NOMO-1 (cell line): Measurements from ENCODE around the gene CACNA1A.

Experiments
- DNase-seq, 2 experiments: peaks; one replicate each; lab custom pipeline; 2025; ENCODE audit not compliant: unreplicated experiment in 2 of 2; lab: John Stamatoyannopoulos, UW

CACNA1A gene

GRCh38 chr19:13493516-13494310 is 12.6 kb downstream of the CACNA1A start:
- no peak for DNase-seq

GRCh38 chr19:13492128-13492527 is 14.2 kb downstream of the CACNA1A start:
- DNase-seq: no peak

GRCh38 chr19:13487985-13488384 is 18.3 kb downstream of the CACNA1A start:
- no peak for DNase-seq

GRCh38 chr19:13484166-13484565 is 22.1 kb downstream of the CACNA1A start:
- DNase-seq: no peak

DNA sequence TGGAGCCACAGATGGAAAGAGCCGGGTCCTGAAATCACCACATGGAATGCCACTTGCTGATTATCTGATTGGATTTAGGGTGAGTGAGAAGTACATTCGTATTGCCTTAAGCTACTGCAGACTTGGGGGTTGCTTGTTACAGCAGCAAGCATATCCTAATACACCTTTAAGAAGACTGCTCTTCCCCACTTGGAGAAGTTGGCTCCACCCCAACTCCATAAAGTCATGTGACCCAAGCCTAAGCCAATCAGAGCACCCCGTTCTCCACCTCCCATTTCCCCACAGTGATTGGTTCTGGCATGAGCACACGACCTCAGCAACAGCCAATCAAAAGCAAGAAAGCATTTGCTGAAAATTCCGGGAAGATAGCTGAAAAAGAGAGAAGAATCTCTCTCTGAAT is 23.1 kb downstream of the CACNA1A start:
- no peak for DNase-seq

DNA sequence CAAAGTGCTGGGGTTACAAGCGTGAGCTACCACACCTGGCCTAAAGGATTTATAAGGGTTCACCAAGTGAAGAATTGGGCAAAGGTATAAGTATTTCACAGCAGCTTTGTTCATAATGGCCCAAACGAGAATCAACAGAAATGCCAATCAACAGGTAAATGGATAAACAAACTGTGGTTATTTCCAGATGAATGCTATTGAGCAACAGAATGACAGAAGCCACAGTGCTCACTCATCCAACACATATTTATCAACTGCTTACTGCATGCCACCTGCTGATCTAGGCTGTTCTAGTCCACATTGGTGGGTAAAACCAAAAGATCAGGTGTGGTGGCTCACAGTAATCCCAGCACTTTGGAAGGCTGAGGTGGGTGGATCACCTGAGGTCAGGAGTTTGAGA is 27.7 kb downstream of the CACNA1A start:
- no peak for DNase-seq

DNA sequence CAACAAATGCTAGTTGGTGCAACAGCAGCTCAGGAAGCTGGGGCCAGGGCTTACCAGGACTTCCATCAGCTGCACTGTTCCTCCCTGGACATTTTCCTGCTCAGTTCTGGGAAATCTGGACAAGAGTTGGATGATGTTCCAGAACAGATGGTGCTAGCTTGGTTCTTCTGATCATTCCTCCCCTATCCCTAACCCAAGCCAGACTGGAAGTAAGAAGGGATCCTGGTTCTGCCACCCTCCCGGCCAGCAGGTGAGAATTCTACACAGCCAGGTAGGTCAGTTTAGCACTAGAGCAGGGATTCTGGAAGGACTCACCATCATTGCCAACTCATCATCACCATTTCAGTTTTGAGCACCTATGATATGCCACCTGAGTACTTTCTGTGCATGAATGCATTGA is 30.2 kb downstream of the CACNA1A start:
- no peak for DNase-seq

GRCh38 chr19:13475044-13475443 is 31.2 kb downstream of the CACNA1A start:
- DNase-seq: no peak

GRCh38 chr19:13466697-13467096 is 39.6 kb downstream of the CACNA1A start:
- DNase-seq: no peak

DNA sequence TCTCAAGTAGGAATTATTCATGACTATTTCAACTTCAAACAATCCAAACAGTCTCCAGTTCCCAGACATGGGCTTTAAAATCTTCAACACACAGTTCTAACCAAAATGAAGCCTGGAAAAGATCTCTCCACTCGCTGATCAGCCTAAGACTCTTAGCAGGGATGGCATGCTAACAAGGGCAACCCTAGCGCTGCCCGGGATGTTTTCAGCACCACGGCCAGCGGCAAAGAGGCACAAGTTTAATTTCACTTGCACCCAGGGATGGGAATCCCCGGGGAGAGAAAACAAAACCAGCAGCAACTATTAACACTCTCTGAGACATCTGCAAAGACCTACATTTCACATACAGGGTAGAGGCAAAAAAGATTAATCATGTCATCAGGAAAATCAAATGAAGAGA is 43.0 kb downstream of the CACNA1A start:
- DNase-seq: no peak

- DNase-seq: no peak
These were observed 44.7 kb downstream of the CACNA1A start for GRCh38 chr19:13461536-13461935.

DNA sequence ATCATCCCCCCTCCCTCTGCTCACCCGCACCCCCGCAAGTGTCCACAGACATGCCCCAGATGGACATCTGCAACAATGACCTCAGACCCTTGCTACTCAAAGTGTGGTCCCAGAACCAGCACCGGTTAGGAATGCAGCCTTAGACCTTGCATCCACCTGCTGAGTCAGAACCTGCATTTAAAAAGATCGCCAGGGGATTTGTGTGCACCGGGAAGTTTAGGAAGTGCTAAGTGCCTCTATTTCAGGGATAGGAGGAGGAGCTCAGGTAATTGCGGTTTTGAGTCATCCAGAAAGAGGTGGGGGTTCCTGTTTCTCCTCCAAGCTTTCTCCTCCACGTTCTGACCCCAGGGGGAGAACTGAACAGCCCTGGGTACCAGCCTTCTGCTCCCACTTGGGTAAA is 46.2 kb downstream of the CACNA1A start:
- no peak for DNase-seq

GRCh38 chr19:13459351-13459750 is 46.9 kb downstream of the CACNA1A start:
- DNase-seq: no peak

DNA sequence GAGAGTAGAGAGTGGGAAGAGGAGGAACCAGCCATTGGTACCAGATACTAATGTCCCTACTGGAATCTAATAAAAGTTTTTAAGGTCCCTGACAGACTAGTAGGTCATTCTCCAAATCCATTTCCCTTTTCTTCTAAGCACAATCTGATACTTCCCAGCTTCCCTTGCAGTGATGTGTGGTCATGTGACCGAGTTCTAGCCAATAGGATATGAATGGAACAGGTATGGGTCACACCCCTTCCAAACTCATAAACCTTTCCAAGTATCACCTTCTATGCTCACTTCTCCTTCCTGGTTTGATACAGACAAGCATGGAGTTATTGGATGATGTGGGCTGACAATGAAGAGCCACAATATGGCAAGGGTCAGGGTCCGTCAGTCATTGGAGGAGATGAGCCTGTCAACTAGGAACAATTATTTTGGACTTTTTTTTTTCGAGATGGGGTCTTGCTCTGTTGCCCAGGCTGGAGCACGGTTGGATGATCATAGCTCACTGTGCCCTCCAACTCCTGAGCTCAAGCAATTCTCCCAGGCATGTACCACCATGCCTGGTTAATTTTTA is 54.8 kb downstream of the CACNA1A start:
- DNase-seq: no peak

DNA sequence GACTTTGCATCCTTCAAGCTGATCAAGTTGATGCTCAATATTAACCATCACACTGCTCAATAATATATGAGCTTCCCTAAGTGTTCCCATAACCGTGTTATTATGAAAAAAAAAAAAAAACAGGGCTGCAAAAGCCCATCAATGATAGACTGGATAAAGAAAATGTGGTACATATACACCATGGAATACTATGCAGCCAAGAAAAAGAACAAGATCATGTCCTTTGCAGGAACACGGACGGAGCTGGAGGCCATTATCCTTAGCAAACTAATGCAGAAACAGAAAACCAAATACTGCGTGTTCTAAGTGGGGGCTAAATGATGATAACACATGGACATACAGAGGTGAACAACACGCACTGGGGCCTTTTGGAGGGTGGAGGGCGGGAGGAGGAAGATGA is 58.3 kb downstream of the CACNA1A start:
- no peak for DNase-seq

DNA sequence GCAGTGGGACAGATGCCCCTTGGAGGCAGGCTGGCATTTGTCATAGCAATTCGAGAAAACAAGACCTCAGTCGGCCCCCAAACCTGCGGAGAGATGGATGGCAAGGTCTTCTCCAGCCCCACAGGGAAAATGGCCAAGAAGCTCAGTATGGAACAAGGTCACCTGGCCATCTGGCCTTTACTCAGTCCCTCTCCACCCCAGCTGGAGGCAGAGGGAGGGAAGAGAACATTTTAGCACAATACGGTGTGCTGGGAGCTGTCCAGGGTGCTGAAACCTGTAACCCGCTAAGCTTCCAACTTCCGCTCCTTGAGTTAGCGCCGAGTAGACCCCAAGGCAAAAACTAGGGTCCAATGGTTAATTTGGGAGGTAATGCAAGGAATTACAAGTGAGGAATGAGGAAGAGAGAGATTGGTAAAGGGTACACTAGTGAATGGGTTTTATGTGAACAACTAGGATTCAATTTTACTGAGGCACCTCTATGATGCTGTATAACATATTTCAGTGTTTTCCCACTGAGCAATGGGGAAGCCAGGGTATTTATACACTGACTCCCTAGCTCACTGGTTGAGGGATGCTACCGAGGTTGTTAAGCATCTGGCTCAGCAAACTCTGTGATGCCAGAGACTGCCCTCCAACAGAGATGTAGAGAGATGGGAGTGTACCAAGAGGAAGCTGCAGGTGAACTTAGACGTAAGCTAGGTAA is 64.3 kb downstream of the CACNA1A start:
- DNase-seq: peak; percentile 4 to 39

- DNase-seq: no peak
These were observed 68.2 kb downstream of the CACNA1A start for GRCh38 chr19:13437919-13438618.

DNA sequence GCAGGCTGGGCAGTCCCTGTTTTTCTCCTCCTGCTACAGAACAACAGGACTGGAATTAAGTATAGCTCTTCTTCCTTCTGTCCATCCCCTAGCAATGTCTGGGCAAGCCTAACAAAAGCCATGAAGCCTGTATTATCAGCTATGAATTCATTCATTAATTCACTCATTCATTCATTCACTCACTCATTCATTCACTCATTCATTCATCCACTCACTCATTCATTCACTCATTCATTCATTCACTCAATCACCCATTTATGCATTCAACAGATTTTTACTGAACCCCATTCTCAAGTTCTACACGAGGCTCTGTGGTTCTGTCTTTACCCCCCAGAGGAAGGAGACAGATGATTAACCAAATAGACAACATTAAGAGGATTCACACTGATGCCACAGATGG is 69.9 kb downstream of the CACNA1A start:
- no peak for DNase-seq

DNA sequence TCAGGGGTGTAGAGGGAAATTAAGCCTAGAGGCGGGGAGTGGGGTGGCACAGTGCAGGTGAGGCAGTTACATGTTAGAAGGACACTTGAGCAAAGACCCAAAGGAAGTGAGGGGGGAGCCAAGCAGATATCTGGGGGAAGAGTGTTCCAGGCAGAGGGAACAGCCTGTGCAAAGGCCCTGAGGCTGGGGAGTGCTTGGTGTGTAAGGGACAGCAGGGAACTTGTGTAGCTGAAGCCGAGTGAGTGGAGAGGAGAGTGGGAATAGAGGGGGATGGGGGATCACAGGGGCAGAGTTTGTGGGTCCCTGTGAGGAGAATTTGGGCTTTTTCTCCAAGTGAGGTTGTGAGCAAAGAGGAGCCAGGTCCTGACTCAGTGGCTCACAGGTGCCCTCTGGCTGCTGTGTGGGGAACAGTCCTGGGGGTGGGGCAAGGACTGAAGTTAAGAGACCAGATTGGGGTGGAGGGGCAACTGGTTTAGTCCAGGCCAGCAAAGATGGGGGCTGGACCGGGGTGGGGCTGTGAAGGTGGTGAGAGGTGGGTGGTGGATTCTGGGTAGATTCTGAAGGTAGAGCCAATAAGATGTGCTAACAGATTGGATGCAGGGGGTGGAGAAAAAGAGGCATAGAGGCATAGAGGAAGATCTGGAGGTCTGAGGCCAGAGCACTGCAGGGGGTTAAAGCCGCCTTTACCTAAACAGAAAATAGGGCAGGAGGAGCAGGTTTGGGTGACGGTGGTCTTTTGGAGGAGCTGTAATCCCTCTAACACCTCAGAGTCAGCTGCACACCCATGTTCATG is 75.3 kb downstream of the CACNA1A start:
- DNase-seq: peak; percentile 5 to 9

DNA sequence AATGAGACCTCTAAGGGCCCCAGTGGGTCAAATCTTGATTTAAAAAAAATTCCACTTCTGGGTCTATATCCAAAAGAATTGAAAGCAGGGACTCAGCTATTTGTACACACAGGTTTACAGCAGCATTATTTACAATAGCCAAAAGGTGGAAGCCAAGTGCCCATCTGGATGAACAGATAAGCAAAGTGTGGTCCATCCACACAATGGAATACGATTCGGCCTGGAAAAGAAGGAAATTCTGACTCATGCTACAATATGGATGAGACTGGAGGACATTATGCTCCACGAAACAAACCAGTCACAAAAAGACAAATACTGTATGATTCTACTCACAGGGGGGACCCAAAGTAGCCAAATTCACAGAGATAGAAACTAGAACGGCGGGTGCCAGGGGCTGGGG is 76.7 kb downstream of the CACNA1A start:
- no peak for DNase-seq

- no peak for DNase-seq
These were observed 77.9 kb downstream of the CACNA1A start for GRCh38 chr19:13428352-13428751.
